ENCODE measurements around the gene DYNLT2.
"Not testable (repeated sequence)": the region's sequence is repeated elsewhere in the genome, so short reads cannot be mapped to it uniquely, and the experiment has no call there.

DYNLT2 gene

DNA sequence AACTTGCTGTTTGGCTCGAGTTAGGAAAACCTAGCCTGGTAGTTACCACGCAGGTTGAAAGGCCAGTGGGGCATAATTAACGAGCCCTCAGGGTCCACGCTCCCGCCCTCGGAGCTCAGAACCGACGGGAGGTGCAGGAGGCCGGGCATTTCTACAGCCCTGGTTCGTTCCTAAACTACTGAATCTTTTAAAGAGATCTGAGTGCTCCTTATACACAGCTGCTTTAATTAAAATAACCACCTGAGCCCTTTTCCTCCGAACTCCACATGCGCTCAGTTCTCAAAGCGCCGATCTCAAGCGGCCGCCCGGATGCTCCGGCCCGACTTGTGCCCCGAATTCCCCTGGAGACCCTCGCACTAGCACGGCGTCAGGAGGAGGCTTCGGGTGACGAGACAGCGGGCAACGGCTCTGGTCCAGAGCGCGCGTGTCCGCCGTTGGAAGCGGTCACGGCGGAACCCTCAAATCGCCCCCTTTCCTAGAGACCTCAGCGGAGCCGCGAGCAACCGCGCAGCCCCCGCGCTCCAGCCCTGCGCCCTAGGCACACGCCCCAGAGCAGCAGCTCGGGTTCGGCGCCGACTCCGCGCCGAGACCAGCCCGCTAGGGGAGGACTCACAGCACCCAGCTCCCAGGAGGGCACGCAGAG is 49.9 kb downstream of the DYNLT2 start:
- no peak for DNase-seq (ENCODE audit: low read depth)

DNA sequence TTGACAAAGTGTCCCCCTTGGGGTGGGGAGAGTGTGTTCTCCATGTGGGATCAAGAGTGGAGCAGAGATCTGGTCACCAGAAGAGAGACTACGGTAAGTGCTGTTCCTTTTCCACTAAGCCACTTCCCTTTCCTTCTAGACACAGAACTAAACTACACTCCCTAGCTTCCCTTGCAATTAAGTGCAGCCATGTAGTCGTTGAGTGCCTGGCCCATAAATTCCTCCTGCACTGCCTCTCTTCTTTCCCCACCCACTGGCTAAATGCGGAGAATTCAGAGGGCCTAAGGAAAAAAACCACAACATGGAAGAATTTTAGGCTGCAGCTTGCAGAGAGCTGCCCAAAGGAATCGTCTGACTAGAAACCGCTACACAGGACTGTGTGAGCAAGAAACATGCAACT is 51.1 kb downstream of the DYNLT2 start:
- no peak for DNase-seq (ENCODE audit: low read depth)

GRCh38 chr6:169697115-169697514 is 54.3 kb downstream of the DYNLT2 start:
- not testable (repeated sequence) for DNase-seq (ENCODE audit: low read depth)

GRCh38 chr6:169695131-169695530 is 56.2 kb downstream of the DYNLT2 start:
- no peak for DNase-seq (ENCODE audit: low read depth)

DNA sequence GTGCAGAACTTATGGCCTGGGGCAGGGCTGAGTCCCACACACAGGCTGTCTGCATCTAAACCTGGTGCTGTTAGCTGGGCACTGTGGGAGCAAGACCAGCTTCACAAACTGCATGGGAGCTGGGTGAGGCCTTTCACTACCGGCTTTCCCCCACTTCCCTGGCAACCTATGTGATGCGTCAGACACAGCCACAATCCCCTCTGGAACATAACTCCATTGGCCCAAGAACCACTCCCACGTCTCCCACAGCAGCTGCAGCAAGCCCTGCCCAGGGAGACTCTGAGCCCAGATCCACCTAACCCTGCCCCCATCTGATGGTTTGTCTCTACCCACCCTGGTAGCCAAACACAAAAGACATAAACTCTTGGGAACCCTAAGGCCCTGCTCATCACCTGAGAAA is 58.9 kb downstream of the DYNLT2 start:
- DNase-seq (ENCODE audit: low read depth), result no peak

DNA sequence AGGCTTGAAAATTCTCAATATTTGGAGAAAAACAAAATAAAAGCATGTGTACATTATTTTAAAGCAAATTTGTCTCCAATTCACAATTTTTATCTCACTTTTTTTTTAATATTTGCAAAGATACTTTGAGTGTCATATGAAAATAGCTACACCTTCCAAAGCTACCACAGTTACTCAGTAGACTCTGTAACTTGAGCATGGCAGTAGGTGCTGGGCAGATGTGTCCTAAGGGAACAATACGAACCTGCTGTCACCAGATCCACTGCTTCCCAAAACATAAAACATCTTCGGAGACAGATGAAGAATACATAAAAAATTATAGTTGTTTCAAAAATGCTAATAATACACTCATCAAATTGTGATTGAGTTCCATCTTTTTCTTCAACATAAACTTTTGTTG is 60.1 kb downstream of the DYNLT2 start:
- DNase-seq (ENCODE audit: low read depth), result no peak

Data from T follicular helper cell (primary cell).